HCT116 (cell line): Measurements from ENCODE around the gene SMARCAL1.

Experiments
- SP1 ChIP-seq: IDR thresholded peaks from 2 replicates; pipeline ENCODE4 v1.6.1; 2012; ENCODE audit warnings: low read depth
- TF ChIP-seq, protein P1 (sequence below), 3 experiments: fragments of 200-600 bp in 1 of 3; sonication (generic) in 1 of 3; IDR thresholded peaks in 2 of 3; conservative IDR thresholded peaks in 1 of 3; 2 replicates each; pipeline ENCODE4 v1.5.1; 2012 to 2017; ENCODE audit warnings: low read depth in 2 of 3, low read length in 2 of 3, antibody characterized with exemption in 1 of 3, borderline replicate concordance in 1 of 3, control low read depth in 1 of 3, mild to moderate bottlenecking in 1 of 3, mixed read lengths in 1 of 3, mixed run types in 1 of 3, moderate library complexity in 1 of 3; ENCODE audit not compliant: insufficient read depth in 1 of 3

DNA sequence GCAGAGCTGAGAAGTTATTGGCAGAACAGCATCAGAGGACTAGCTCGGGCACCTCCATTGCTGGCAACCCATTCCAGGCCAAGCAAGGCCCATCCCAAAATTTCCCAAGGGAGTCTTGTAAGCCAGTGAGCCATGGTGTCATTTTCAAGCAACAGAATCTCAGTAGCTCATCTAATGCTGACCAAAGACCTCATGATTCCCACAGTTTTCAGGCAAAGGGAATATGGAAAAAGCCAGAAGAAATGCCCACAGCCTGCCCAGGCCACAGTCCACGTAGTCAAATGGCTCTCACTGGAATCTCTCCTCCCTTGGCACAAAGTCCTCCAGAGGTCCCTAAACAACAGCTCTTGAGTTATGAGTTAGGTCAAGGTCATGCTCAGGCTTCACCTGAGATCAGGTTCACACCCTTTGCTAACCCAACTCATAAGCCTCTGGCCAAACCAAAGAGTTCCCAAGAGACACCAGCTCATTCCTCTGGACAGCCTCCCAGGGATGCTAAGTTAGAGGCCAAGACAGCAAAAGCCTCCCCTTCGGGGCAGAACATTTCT, 2.6 kb downstream of the SMARCAL1 start:
- TF ChIP-seq, protein P1, sequence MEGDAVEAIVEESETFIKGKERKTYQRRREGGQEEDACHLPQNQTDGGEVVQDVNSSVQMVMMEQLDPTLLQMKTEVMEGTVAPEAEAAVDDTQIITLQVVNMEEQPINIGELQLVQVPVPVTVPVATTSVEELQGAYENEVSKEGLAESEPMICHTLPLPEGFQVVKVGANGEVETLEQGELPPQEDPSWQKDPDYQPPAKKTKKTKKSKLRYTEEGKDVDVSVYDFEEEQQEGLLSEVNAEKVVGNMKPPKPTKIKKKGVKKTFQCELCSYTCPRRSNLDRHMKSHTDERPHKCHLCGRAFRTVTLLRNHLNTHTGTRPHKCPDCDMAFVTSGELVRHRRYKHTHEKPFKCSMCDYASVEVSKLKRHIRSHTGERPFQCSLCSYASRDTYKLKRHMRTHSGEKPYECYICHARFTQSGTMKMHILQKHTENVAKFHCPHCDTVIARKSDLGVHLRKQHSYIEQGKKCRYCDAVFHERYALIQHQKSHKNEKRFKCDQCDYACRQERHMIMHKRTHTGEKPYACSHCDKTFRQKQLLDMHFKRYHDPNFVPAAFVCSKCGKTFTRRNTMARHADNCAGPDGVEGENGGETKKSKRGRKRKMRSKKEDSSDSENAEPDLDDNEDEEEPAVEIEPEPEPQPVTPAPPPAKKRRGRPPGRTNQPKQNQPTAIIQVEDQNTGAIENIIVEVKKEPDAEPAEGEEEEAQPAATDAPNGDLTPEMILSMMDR (IDR thresholded peaks at IDR 0.05 in 2 of 3, conservative IDR thresholded peaks at IDR 0.05 in 1 of 3; ENCODE audit: borderline replicate concordance in 1 of 3, insufficient read depth in 1 of 3, low read depth in 2 of 3, low read length in 2 of 3) = no peak
- no peak for TF ChIP-seq SP1
